ENCODE measurements around the gene MYO1D.

MYO1D gene

GRCh38 chr17:32622540-32622939 lies 254.4 kb downstream of the MYO1D start:
- no peak for DNase-seq (ENCODE audit: low spot score)

- DNase-seq (ENCODE audit: low spot score), result no peak
Observed at GRCh38 chr17:32621612-32622312, 255.2 kb downstream of the MYO1D start.

GRCh38 chr17:32615326-32615725 lies 261.6 kb downstream of the MYO1D start:
- DNase-seq (ENCODE audit: low spot score), result no peak

GRCh38 chr17:32610943-32611342 lies 266.0 kb downstream of the MYO1D start:
- DNase-seq (ENCODE audit: low spot score), result no peak

GRCh38 chr17:32609884-32610650 lies 266.9 kb downstream of the MYO1D start:
- DNase-seq (ENCODE audit: low spot score), result no peak

- DNase-seq (ENCODE audit: low spot score), result peak; percentile 9
Observed at GRCh38 chr17:32609085-32609484, 267.8 kb downstream of the MYO1D start.

GRCh38 chr17:32608267-32608666 lies 268.7 kb downstream of the MYO1D start:
- DNase-seq (ENCODE audit: low spot score), result no peak

GRCh38 chr17:32604966-32605365 lies 272.0 kb downstream of the MYO1D start:
- DNase-seq (ENCODE audit: low spot score), result peak; percentile 53

- DNase-seq (ENCODE audit: low spot score), result no peak
Observed at GRCh38 chr17:32602396-32602795, 274.5 kb downstream of the MYO1D start.

GRCh38 chr17:32601866-32602265 lies 275.1 kb downstream of the MYO1D start:
- DNase-seq (ENCODE audit: low spot score), result no peak

GRCh38 chr17:32596628-32597027 lies 280.3 kb downstream of the MYO1D start:
- DNase-seq (ENCODE audit: low spot score), result no peak

- no peak for DNase-seq (ENCODE audit: low spot score)
Observed at GRCh38 chr17:32596206-32596605, 280.7 kb downstream of the MYO1D start.

- no peak for DNase-seq (ENCODE audit: low spot score)
Observed at GRCh38 chr17:32593003-32593402, 283.9 kb downstream of the MYO1D start.

- DNase-seq (ENCODE audit: low spot score), result no peak
Observed at GRCh38 chr17:32591405-32591804, 285.5 kb downstream of the MYO1D start.

- DNase-seq (ENCODE audit: low spot score), result no peak
Observed at GRCh38 chr17:32590974-32591373, 285.9 kb downstream of the MYO1D start.

GRCh38 chr17:32588982-32589381 lies 287.9 kb downstream of the MYO1D start:
- DNase-seq (ENCODE audit: low spot score), result no peak

- DNase-seq (ENCODE audit: low spot score), result no peak
Observed at GRCh38 chr17:32588135-32588534, 288.8 kb downstream of the MYO1D start.

- DNase-seq (ENCODE audit: low spot score), result no peak
Observed at GRCh38 chr17:32586666-32587065, 290.3 kb downstream of the MYO1D start.

- no peak for DNase-seq (ENCODE audit: low spot score)
Observed at GRCh38 chr17:32584792-32585191, 292.1 kb downstream of the MYO1D start.

GRCh38 chr17:32583053-32583452 lies 293.9 kb downstream of the MYO1D start:
- no peak for DNase-seq (ENCODE audit: low spot score)

GRCh38 chr17:32575852-32576251 lies 301.1 kb downstream of the MYO1D start:
- DNase-seq (ENCODE audit: low spot score), result no peak

GRCh38 chr17:32570081-32570396 lies 306.9 kb downstream of the MYO1D start:
- no peak for DNase-seq (ENCODE audit: low spot score)

GRCh38 chr17:32569171-32570080 lies 307.5 kb downstream of the MYO1D start:
- no peak for DNase-seq (ENCODE audit: low spot score)
